ENCODE measurements around the gene GFOD2. TPM values are rescaled to one million over a fixed set of nuclear protein-coding genes. Genes with fewer than 3 reads are reported as not detected.

Gene GFOD2
- total and polyA plus RNA-seq, 2 experiments from 2014 or later = 9.8 to 12.4 TPM

DNA sequence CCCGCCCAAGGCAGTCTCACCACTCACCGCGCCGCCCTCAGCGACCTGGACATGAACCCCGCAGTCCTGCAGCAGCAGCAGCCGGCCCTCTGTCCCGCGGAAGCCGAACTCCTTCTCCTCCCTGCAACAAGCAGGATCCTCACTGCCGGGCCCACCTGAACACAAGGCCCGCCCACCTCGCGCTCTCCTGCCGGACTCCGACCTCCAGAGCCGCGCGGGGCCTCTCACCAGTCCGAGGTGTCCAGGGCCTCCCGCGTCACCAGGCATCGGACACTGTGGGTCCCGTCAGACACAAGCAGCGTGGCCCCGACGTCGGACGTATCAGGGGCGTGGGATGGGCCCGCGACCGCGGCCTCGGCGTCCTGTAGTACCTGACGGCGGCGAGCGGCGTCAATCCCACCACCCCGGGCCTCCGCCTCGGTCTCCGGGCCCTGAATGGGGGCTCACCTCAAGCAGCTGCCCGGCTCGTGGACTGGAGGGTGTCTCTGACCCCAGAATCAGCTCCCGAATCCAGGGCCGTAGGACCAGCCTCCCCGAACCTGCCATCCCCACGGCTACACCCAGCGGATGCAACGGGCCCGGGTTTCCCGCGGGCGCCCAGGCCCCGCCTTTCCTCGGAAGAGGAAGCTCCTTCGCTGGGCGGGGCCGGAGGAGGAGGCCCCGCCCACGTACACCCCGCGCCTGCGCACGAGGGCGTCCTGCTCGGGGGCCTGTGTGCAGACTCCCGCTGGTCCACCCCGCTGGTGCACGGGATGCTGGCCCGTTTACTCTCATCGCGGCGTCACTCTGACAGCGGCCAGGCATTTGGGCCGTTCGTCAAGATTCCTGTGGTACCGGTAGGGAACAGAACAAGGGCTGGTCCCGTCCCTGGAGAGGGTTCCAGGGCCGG, 59.2 kb downstream of the GFOD2 start, which contains the start of gene ACD:
TSS of gene ACD (minus strand) at position 586 of the 889 bp plus-strand sequence. CDS start at position 546, 40 bp downstream.
- Histone ChIP-seq H3K4me1 (ENCODE audit: insufficient read depth) (peaks cover 4% of the 10 kb centered on the region), H3K36me3 (replicated peaks; ENCODE audit: insufficient read depth, low read depth) (no peaks in the 10 kb centered on the region)

DNA sequence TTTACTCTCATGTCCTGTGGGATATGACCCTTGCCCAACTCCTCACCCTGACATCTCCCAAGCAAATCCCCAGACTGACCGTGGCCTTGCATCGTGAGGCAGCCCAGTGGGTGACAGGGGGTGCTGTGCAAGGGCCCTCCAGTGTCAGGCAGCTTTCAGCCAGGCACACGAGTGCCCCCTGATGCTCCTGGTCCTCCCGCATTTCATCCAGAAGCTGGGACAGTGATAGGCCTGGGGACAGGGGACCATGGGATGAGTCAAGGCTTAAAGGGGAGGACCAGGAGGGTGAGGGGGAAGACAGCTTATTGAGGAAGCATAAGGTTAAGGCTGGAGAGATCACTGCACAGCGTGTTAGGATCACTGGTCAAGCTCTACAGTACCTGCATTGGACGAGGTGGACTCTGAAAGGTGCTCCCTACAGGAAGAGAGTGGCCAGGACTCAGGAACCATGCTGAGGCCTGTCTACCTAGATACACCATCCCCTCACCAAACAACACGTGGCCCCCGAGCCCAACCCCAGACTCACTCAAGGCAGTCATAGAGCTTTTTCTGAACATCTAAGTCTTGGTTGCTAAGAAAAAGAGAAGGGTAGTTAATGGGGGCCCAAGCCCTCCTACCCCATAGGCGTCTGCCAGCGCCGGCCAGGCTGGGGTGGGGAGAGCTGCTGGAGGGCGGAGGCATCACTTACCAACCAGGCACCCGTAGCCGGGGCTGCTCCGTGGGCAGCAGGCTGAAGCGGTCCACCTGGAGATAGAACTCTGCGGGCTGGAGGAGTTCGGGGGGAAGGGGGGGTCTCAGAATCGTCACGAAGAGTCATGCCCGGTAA, 60.1 kb downstream of the GFOD2 start:
- no peaks in the 10 kb centered on the region for H4K20me1 ChIP-seq (ENCODE audit: insufficient read depth, poor library complexity, severe bottlenecking)
- peak overlapping the region; percentile 86 for H3K4me2 ChIP-seq
- peaks cover 4% of the 10 kb centered on the region for H3K4me1 ChIP-seq (ENCODE audit: insufficient read depth)
- peak overlapping the region; percentile 74 for H3K4me3 ChIP-seq
- TF ChIP-seq, protein P1, sequence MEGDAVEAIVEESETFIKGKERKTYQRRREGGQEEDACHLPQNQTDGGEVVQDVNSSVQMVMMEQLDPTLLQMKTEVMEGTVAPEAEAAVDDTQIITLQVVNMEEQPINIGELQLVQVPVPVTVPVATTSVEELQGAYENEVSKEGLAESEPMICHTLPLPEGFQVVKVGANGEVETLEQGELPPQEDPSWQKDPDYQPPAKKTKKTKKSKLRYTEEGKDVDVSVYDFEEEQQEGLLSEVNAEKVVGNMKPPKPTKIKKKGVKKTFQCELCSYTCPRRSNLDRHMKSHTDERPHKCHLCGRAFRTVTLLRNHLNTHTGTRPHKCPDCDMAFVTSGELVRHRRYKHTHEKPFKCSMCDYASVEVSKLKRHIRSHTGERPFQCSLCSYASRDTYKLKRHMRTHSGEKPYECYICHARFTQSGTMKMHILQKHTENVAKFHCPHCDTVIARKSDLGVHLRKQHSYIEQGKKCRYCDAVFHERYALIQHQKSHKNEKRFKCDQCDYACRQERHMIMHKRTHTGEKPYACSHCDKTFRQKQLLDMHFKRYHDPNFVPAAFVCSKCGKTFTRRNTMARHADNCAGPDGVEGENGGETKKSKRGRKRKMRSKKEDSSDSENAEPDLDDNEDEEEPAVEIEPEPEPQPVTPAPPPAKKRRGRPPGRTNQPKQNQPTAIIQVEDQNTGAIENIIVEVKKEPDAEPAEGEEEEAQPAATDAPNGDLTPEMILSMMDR (IDR thresholded peaks at IDR 0.05; ENCODE audit: poor library complexity) = no peak
- TF ChIP-seq EZH2phosphoT487 (IDR thresholded peaks at IDR 0.05; ENCODE audit: low read depth, severe bottlenecking, unreplicated experiment) = no peak
- no peak for TF ChIP-seq EZH2 (IDR thresholded peaks at IDR 0.05; ENCODE audit: borderline replicate concordance)
- H3K9me3 ChIP-seq (ENCODE audit: low read depth) = no peaks in the 10 kb centered on the region
- no peaks in the 10 kb centered on the region for H3K9me2 ChIP-seq (replicated peaks; ENCODE audit: insufficient read depth)
- H3K79me2 ChIP-seq = peaks cover 7% of the 10 kb centered on the region
- peak overlapping the region; percentile 90 for H3K27ac ChIP-seq
- DNase-seq (ENCODE audit: low spot score) = no peak
- WGBS (ENCODE audit: low lambda C conversion rate, missing lambda C conversion rate) = 52% methylated on average over 18 of the region's 21 CpGs
- peak overlapping the region; percentile 63 for H2AFZ ChIP-seq
- H3K27me3 ChIP-seq = peaks cover 10% of the 10 kb centered on the region
- H3K36me3 ChIP-seq (replicated peaks; ENCODE audit: insufficient read depth, low read depth) = no peaks in the 10 kb centered on the region

More for the DNA sequence above, 59.2 kb downstream of the GFOD2 start, which contains the start of gene ACD:
- Histone ChIP-seq H3K4me2 (peak within 1 kb of the TSS; percentile 86), H3K27me3 (peaks cover 2% of the 10 kb centered on the region), H3K79me2 (peaks cover 7% of the 10 kb centered on the region), H2AFZ (peak within 1 kb of the TSS; percentile 88), H3K9me2 (replicated peaks; ENCODE audit: insufficient read depth) (no peaks in the 10 kb centered on the region), H3K4me3 (peak within 1 kb of the TSS; percentile 74), H4K20me1 (ENCODE audit: insufficient read depth, poor library complexity, severe bottlenecking) (no peaks in the 10 kb centered on the region), H3K27ac (peak within 1 kb of the TSS; percentile 90), H3K9me3 (ENCODE audit: low read depth) (no peaks in the 10 kb centered on the region)
- TF ChIP-seq, protein P1 (IDR thresholded peaks at IDR 0.05; ENCODE audit: poor library complexity) = no peak
- no peak for TF ChIP-seq EZH2phosphoT487 (IDR thresholded peaks at IDR 0.05; ENCODE audit: low read depth, severe bottlenecking, unreplicated experiment)
- DNase-seq (ENCODE audit: low spot score) = peak; percentile 96
- 1% methylated on average over 68 of the region's 83 CpGs for WGBS (ENCODE audit: low lambda C conversion rate, missing lambda C conversion rate)

DNA sequence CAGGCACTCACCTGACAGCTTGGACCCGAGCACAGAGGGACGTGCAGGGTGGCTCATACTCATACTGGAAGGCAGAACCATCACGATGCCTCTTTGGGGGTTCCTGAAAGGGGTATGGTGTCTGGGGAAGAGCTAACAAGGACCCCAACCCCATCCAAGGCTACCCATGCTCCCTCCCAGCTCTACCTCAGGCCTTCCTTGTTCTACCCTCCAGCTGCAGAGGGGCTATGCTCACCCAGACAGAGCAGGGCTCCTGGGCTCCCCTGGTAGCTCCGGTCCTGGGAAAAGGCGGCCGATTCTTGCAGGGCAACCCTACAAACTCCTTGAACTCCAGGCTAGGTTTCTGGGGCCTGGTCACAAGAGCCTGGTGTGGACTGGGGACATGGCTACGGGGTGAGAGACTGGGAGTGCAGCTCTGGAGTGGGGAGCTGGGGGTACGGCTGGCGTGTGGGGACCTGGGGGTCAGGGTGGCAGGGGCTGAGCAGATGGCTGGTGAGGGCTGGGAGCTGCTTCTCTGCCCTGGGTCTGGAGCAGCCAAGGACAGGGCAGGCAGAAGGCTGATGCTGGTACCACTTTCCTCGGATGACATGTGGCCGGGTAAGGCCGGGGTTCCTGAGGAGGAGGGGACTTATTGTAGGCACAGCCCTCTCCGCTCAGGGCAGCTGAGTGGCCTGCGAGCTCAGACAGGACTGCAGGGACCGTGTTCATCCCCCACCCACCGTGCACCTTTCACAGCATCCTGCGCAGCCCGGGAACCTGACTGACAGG, 61.2 kb downstream of the GFOD2 start:
- peaks cover 11% of the 10 kb centered on the region for H3K4me1 ChIP-seq (ENCODE audit: insufficient read depth)
- no peaks in the 10 kb centered on the region for H3K9me2 ChIP-seq (replicated peaks; ENCODE audit: insufficient read depth)
- no peaks in the 10 kb centered on the region for H4K20me1 ChIP-seq (ENCODE audit: insufficient read depth, poor library complexity, severe bottlenecking)
- no peak overlapping the region for H3K27ac ChIP-seq
- DNase-seq (ENCODE audit: low spot score) = no peak
- H3K4me3 ChIP-seq = no peak overlapping the region
- 99% methylated on average over 18 of the region's 18 CpGs for WGBS (ENCODE audit: low lambda C conversion rate, missing lambda C conversion rate)
- TF ChIP-seq EZH2phosphoT487 (IDR thresholded peaks at IDR 0.05; ENCODE audit: low read depth, severe bottlenecking, unreplicated experiment) (no peak), EZH2 (IDR thresholded peaks at IDR 0.05; ENCODE audit: borderline replicate concordance) (no peak)
- TF ChIP-seq, protein P1 (IDR thresholded peaks at IDR 0.05; ENCODE audit: poor library complexity) = no peak
- H3K27me3 ChIP-seq = peaks cover 20% of the 10 kb centered on the region
- no peak overlapping the region for H3K4me2 ChIP-seq
- H3K36me3 ChIP-seq (replicated peaks; ENCODE audit: insufficient read depth, low read depth) = no peaks in the 10 kb centered on the region
- no peaks in the 10 kb centered on the region for H3K9me3 ChIP-seq (ENCODE audit: low read depth)
- H2AFZ ChIP-seq = no peak overlapping the region
- peaks cover 7% of the 10 kb centered on the region for H3K79me2 ChIP-seq

All from hepatocyte (in vitro differentiated cells).